ENCODE measurements around the gene BCL11B.

The BCL11B gene

DNA sequence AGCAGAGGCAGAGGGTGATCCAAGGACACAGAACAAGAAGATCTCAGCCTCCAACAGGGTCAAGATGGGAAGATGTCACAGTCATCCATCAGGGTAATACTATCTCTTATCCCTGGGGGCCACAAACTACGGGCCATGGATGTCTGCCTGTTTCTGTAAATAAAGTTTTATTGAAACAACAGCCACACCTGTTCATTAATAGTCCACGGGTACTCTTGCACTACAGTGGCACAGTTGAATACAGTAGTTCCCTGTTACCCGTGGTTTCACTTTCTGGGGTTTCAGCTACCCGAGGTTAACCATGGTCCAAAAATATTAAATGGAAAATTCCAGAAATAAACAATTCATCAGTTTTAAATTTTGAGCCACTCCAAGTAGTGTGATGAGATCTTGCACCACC lies 65.9 kb downstream of the BCL11B start:
- Histone ChIP-seq H3K4me3 (ENCODE audit: low read depth, low read length, poor library complexity, severe bottlenecking) (no peak overlapping the region), H2AFZ (ENCODE audit: low read length) (no peak overlapping the region), H3F3A (ENCODE audit: insufficient read depth, low read length) (no peaks in the 10 kb centered on the region), H3K27ac (ENCODE audit: low read depth, low read length, poor library complexity, severe bottlenecking) (no peak overlapping the region), H3K79me2 (ENCODE audit: insufficient read depth, low read length) (no peaks in the 10 kb centered on the region), H3K9me3 (ENCODE audit: low read length) (no peaks in the 10 kb centered on the region), H3K9ac (ENCODE audit: low read length) (no peak overlapping the region), H4K20me1 (ENCODE audit: insufficient read depth, low read length) (no peaks in the 10 kb centered on the region), H3K4me1 (ENCODE audit: insufficient read depth, low read length, severe bottlenecking) (no peaks in the 10 kb centered on the region), H3K4me2 (ENCODE audit: low read length) (no peak overlapping the region), H3K36me3 (ENCODE audit: insufficient read depth, low read length) (no peaks in the 10 kb centered on the region), H3K9me2 (ENCODE audit: low read depth, low read length) (no peaks in the 10 kb centered on the region), H3K27me3 (ENCODE audit: insufficient read depth, low read length) (no peaks in the 10 kb centered on the region; the same call in 1 of the 2 replicates)
- TF ChIP-seq, protein P1, sequence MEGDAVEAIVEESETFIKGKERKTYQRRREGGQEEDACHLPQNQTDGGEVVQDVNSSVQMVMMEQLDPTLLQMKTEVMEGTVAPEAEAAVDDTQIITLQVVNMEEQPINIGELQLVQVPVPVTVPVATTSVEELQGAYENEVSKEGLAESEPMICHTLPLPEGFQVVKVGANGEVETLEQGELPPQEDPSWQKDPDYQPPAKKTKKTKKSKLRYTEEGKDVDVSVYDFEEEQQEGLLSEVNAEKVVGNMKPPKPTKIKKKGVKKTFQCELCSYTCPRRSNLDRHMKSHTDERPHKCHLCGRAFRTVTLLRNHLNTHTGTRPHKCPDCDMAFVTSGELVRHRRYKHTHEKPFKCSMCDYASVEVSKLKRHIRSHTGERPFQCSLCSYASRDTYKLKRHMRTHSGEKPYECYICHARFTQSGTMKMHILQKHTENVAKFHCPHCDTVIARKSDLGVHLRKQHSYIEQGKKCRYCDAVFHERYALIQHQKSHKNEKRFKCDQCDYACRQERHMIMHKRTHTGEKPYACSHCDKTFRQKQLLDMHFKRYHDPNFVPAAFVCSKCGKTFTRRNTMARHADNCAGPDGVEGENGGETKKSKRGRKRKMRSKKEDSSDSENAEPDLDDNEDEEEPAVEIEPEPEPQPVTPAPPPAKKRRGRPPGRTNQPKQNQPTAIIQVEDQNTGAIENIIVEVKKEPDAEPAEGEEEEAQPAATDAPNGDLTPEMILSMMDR (IDR thresholded peaks at IDR 0.05; ENCODE audit: low read length) = no peak
- TF ChIP-seq EZH2 (IDR thresholded peaks at IDR 0.05; ENCODE audit: borderline replicate concordance, low read length) = no peak

DNA sequence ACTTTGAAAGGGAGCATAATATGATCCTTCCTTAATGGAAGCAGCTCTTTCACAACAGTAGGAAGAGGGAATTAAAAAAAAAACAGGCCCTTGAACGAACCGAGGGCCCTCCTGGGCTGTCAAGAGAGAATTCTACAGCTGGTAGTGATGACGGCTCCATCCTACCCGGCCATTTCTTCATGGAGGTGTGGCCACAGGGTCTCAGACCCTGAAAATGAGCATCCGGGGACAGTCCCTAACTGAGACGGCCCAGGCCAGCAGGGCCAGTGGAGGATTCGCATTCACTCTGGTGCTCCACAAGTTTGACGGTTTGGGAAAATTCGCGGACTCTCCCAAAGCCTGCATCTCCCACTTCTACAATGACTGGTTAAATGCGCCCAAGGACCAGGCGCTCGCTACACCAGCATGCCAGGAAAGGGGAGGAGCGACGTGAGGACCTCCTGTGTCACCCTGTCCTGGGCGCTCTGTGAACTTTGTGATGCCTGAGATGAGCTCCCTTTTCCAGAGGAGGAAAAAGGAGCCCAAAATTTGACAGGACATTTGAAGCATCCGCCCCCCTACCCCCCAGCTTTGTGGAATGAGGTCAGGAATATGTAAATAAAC lies 66.8 kb downstream of the BCL11B start:
- Histone ChIP-seq H3K27me3 (ENCODE audit: insufficient read depth, low read length) (no peaks in the 10 kb centered on the region; the same call in 1 of the 2 replicates), H3F3A (ENCODE audit: insufficient read depth, low read length) (no peaks in the 10 kb centered on the region), H3K9me3 (ENCODE audit: low read length) (no peaks in the 10 kb centered on the region), H2AFZ (ENCODE audit: low read length) (no peak overlapping the region), H3K36me3 (ENCODE audit: insufficient read depth, low read length) (no peaks in the 10 kb centered on the region), H3K4me2 (ENCODE audit: low read length) (no peak overlapping the region), H4K20me1 (ENCODE audit: insufficient read depth, low read length) (no peaks in the 10 kb centered on the region), H3K9ac (ENCODE audit: low read length) (no peak overlapping the region), H3K4me1 (ENCODE audit: insufficient read depth, low read length, severe bottlenecking) (no peaks in the 10 kb centered on the region), H3K4me3 (ENCODE audit: low read depth, low read length, poor library complexity, severe bottlenecking) (no peak overlapping the region), H3K9me2 (ENCODE audit: low read depth, low read length) (no peaks in the 10 kb centered on the region), H3K79me2 (ENCODE audit: insufficient read depth, low read length) (no peaks in the 10 kb centered on the region), H3K27ac (ENCODE audit: low read depth, low read length, poor library complexity, severe bottlenecking) (no peak overlapping the region)
- TF ChIP-seq EZH2 (IDR thresholded peaks at IDR 0.05; ENCODE audit: borderline replicate concordance, low read length) = no peak
- TF ChIP-seq, protein P1 (IDR thresholded peaks at IDR 0.05; ENCODE audit: low read length) = no peak

DNA sequence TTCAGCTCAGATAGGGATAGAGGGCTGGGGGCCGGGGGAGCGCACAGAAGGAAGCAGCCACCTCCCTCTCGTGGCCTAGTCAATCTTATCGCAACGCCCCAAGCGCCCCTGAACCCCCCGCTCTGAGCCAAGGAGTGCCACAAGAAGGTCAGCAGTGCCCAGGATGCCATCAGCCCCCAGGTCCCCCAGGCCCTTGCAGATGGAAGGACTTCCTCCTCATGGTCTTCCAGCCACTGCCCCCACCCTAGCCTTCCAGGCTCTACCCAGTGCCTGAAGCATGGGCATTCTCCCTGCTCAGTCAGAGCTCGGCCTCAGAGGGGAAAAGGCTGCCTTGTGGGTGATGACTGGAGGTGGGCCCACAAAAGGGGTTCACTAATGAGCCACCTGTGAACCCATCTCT lies 68.2 kb downstream of the BCL11B start:
- TF ChIP-seq, protein P1 (IDR thresholded peaks at IDR 0.05; ENCODE audit: low read length) = no peak
- no peak for TF ChIP-seq EZH2 (IDR thresholded peaks at IDR 0.05; ENCODE audit: borderline replicate concordance, low read length)
- H3K4me3 ChIP-seq (ENCODE audit: low read depth, low read length, poor library complexity, severe bottlenecking) = no peak overlapping the region
- H3F3A ChIP-seq (ENCODE audit: insufficient read depth, low read length) = no peaks in the 10 kb centered on the region
- no peaks in the 10 kb centered on the region for H3K9me3 ChIP-seq (ENCODE audit: low read length)
- H4K20me1 ChIP-seq (ENCODE audit: insufficient read depth, low read length) = no peaks in the 10 kb centered on the region
- no peak overlapping the region for H3K4me2 ChIP-seq (ENCODE audit: low read length)
- H3K27me3 ChIP-seq (ENCODE audit: insufficient read depth, low read length) = no peaks in the 10 kb centered on the region; the same call in 1 of the 2 replicates
- H3K79me2 ChIP-seq (ENCODE audit: insufficient read depth, low read length) = no peaks in the 10 kb centered on the region
- H2AFZ ChIP-seq (ENCODE audit: low read length) = no peak overlapping the region
- no peaks in the 10 kb centered on the region for H3K4me1 ChIP-seq (ENCODE audit: insufficient read depth, low read length, severe bottlenecking)
- no peaks in the 10 kb centered on the region for H3K36me3 ChIP-seq (ENCODE audit: insufficient read depth, low read length)
- H3K27ac ChIP-seq (ENCODE audit: low read depth, low read length, poor library complexity, severe bottlenecking) = no peak overlapping the region
- no peaks in the 10 kb centered on the region for H3K9me2 ChIP-seq (ENCODE audit: low read depth, low read length)
- H3K9ac ChIP-seq (ENCODE audit: low read length) = no peak overlapping the region
